Fibroblast of lung (primary cell): ENCODE results near the gene POP4.

Experiments
- CTCF ChIP-seq, 2 donors: IDR thresholded peaks in 1 of 2; conservative IDR thresholded peaks in 1 of 2; 1 replicate in 1 of 2; 2 replicates in 1 of 2; pipeline ENCODE4 v1.5.1; 2011 to 2012; ENCODE audit warnings: low read length in 2 of 2, control low read depth in 1 of 2, inconsistent platforms in 1 of 2, low read depth in 1 of 2, mild to moderate bottlenecking in 1 of 2
- EZH2 ChIP-seq: IDR thresholded peaks from 2 replicates; pipeline ENCODE4 v1.5.1; 2012; ENCODE audit warnings: low read length, control low read depth, mild to moderate bottlenecking; ENCODE audit errors: missing control alignments

DNA sequence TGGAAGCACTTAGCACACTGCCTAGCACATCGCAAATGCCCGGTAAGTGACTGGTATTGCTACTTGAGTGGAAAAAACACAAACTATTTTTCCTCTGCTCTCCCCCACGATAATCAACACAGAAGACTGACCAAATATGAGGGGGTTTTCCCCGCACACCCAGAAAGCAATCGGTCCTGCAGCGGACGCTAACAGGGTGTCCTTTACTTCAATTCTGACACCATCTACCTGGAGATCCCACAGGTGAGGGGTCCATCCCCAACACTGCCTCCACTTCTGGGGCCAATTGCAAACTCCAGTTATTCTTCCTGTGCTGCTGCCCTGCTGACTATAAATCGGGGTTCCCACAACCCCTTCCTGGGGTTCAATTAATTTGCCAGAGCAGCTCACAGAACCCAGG, 33.0 kb downstream of the POP4 start:
- TF ChIP-seq CTCF (conservative IDR thresholded peaks at IDR 0.05 in 1 of 2, IDR thresholded peaks at IDR 0.05 in 1 of 2; ENCODE audit: low read depth in 1 of 2, low read length in 2 of 2), result no peak
- no peak for TF ChIP-seq EZH2
